ENCODE results near the gene AP4M1. TPM values are rescaled to one million over a fixed set of nuclear protein-coding genes. Genes with fewer than 3 reads are reported as not detected.

Gene AP4M1
- polyA plus RNA-seq, 2 of the 4 experiments (the other 2 are of a cell fraction), result 16.6 to 18.3 TPM

DNA sequence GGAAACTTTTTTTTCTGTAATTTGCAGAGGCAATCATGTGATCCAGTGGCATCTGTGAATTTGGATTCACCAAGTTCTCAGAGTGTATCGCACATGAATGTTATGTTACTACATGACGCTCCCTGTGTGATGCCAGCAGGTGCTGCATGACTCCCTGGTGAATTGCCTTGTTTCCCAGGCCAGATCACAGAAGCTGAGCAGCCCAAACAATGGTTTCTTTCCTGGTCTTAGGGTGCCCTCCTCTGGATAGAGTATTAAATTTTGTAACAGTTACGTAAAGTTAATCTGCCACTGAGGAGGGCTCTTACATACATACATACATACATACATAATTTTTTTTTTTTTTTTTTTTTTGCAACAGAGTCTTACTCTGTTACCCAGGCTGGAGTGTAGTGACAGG is 48.2 kb upstream of the AP4M1 start:
- ChIA-PET POLR2A (interaction anchor here (0.7 to 1.0 kb wide), 2 partner anchors 134 to 1654 kb away, joined by 5 to 14 read pairs; partner anchors contain the start of gene TRIM4), CTCF (interaction anchor here (0.6 to 12.5 kb wide), 21 partner anchors 8 to 530 kb away, joined by 3 to 128 read pairs (median 3); partner anchors contain the start of gene GJC3)
- 74% methylated on average over 3 of the region's 3 CpGs for WGBS (ENCODE audit: missing lambda C conversion rate)
- no peak overlapping the region for H3K4me2 ChIP-seq
- peaks cover 7% of the 10 kb centered on the region; the same call in 2 of the 3 replicates for H3K4me1 ChIP-seq
- no peak overlapping the region for H3K27ac ChIP-seq
- H3K4me3 ChIP-seq, result no peak overlapping the region
- DNase-seq (ENCODE audit: low read depth in 1 of 2, low spot score in 1 of 2) (peak; percentile 64 to 77), ATAC-seq (peak; percentile 60 to 76), FAIRE-seq (no peak)
- no peak for TF ChIP-seq MAZ (IDR thresholded peaks at IDR 0.05; ENCODE audit: borderline replicate concordance, low read depth, low read length)
- peak; percentile 45 for TF ChIP-seq CTCF (IDR thresholded peaks at IDR 0.05)
- TF ChIP-seq, protein P1, sequence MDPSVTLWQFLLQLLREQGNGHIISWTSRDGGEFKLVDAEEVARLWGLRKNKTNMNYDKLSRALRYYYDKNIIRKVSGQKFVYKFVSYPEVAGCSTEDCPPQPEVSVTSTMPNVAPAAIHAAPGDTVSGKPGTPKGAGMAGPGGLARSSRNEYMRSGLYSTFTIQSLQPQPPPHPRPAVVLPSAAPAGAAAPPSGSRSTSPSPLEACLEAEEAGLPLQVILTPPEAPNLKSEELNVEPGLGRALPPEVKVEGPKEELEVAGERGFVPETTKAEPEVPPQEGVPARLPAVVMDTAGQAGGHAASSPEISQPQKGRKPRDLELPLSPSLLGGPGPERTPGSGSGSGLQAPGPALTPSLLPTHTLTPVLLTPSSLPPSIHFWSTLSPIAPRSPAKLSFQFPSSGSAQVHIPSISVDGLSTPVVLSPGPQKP (IDR thresholded peaks at IDR 0.05; ENCODE audit: low read depth, low read length), result no peak
- peak; percentile 37; the same call in 1 of the 3 replicates for TF ChIP-seq SMC3 (IDR thresholded peaks at IDR 0.05)
- no peak for TF ChIP-seq EP300 (IDR thresholded peaks at IDR 0.05)
- no peak for TF ChIP-seq KDM1A (IDR thresholded peaks at IDR 0.05; ENCODE audit: low read depth)
- no peak for TF ChIP-seq HOXB13 (CRISPR knock-in tag; IDR thresholded peaks at IDR 0.05; ENCODE audit: low read depth)
- TF ChIP-seq ZC3H11A (IDR thresholded peaks at IDR 0.05), result no peak
- no peak for TF ChIP-seq MAFK (IDR thresholded peaks at IDR 0.05; ENCODE audit: partially characterized antibody)
- no peak for TF ChIP-seq HES2 (IDR thresholded peaks at IDR 0.05)
- TF ChIP-seq CEBPB (IDR thresholded peaks at IDR 0.05), result no peak
- TF ChIP-seq RAD21 (conservative IDR thresholded peaks at IDR 0.05 in 1 of 2, IDR thresholded peaks at IDR 0.05 in 1 of 2), result peak; percentile 64 to 81
- no peak for TF ChIP-seq SREBF2 (IDR thresholded peaks at IDR 0.05)
- TF ChIP-seq JUNB (IDR thresholded peaks at IDR 0.05), result no peak
- TF ChIP-seq FOSL2 (IDR thresholded peaks at IDR 0.05), result no peak
- TF ChIP-seq FOSL2 (CRISPR knock-in tag; IDR thresholded peaks at IDR 0.05), result no peak
- TF ChIP-seq POLR2AphosphoS2 (conservative IDR thresholded peaks at IDR 0.05; ENCODE audit: low read length), result no peak
- TF ChIP-seq EHF (CRISPR knock-in tag; IDR thresholded peaks at IDR 0.05), result no peak
- no peak for TF ChIP-seq RARB (CRISPR knock-in tag; IDR thresholded peaks at IDR 0.05)
- TF ChIP-seq GATA3 (IDR thresholded peaks at IDR 0.05; ENCODE audit: borderline replicate concordance), result no peak
- TF ChIP-seq CBX2 (IDR thresholded peaks at IDR 0.05; ENCODE audit: borderline replicate concordance, low read depth), result no peak
- no peaks in the 10 kb centered on the region for H3K9me3 ChIP-seq

GRCh38 chr7:100057006-100057405 is 44.4 kb upstream of the AP4M1 start:
- FAIRE-seq (no peak), DNase-seq (ENCODE audit: low read depth in 1 of 2, low spot score in 1 of 2) (no peak), ATAC-seq (no peak)
- Histone ChIP-seq H3K4me2 (no peak overlapping the region), H3K4me3 (no peak overlapping the region), H3K9me3 (peaks cover 4% of the 10 kb centered on the region; the same call in 1 of the 3 replicates), H3K27ac (no peak overlapping the region), H3K4me1 (no peaks in the 10 kb centered on the region)
- WGBS (ENCODE audit: missing lambda C conversion rate), result 86% methylated on average over 9 of the region's 10 CpGs
- CTCF ChIA-PET, result interaction anchor here (12.5 kb wide), 1 partner anchor 65 kb away, joined by 128 read pairs; no protein-coding TSS in a partner anchor
- POLR2A ChIA-PET, result no interaction called here
- no peak for TF ChIP-seq CHD4 (IDR thresholded peaks at IDR 0.05; ENCODE audit: borderline replicate concordance)
- TF ChIP-seq BHLHE40 (IDR thresholded peaks at IDR 0.05; ENCODE audit: low read depth, low read length), result no peak
- no peak for TF ChIP-seq FOSB (CRISPR knock-in tag; IDR thresholded peaks at IDR 0.05)
- no peak for TF ChIP-seq NPAS2 (CRISPR knock-in tag; IDR thresholded peaks at IDR 0.05; ENCODE audit: borderline replicate concordance)

Data from A549 (cell line).